Inferior parietal cortex (tissue), 1 donor: ENCODE data around the gene RPGRIP1L.
"Not testable (repeated sequence)": the region's sequence is repeated elsewhere in the genome, so short reads cannot be mapped to it uniquely, and the experiment has no call there.

Experiments used
- DNase-seq: peaks from one replicate; pipeline ENCODE4 v3.0.0-alpha.2; 2016; ENCODE audit errors: extremely low spot score

RPGRIP1L gene

GRCh38 chr16:53712065-53712464, 8.4 kb upstream of the RPGRIP1L start:
- DNase-seq, result no peak

GRCh38 chr16:53711390-53711789, 7.7 kb upstream of the RPGRIP1L start:
- DNase-seq, result no peak

- DNase-seq, result no peak
These were observed 4.8 kb upstream of the RPGRIP1L start for GRCh38 chr16:53708490-53708889.

GRCh38 chr16:53707671-53708070, 4.0 kb upstream of the RPGRIP1L start:
- DNase-seq, result no peak

GRCh38 chr16:53704445-53704813, 770 bp upstream of the RPGRIP1L start:
- no peak for DNase-seq

GRCh38 chr16:53698271-53698670, 5.4 kb downstream of the RPGRIP1L start:
- not testable (repeated sequence) for DNase-seq

- no peak for DNase-seq
These were observed 8.6 kb downstream of the RPGRIP1L start for GRCh38 chr16:53695070-53695469.

- DNase-seq, result no peak
These were observed 10.3 kb downstream of the RPGRIP1L start for GRCh38 chr16:53693320-53693719.

- DNase-seq, result no peak
These were observed 11.5 kb downstream of the RPGRIP1L start for GRCh38 chr16:53692146-53692545.

- no peak for DNase-seq
These were observed 12.9 kb downstream of the RPGRIP1L start for GRCh38 chr16:53690771-53691170.

- no peak for DNase-seq
These were observed 14.0 kb downstream of the RPGRIP1L start for GRCh38 chr16:53689636-53690035.

GRCh38 chr16:53686710-53687109, 16.9 kb downstream of the RPGRIP1L start:
- DNase-seq, result no peak

GRCh38 chr16:53685334-53685733, 18.3 kb downstream of the RPGRIP1L start:
- DNase-seq, result not testable (repeated sequence)

GRCh38 chr16:53681354-53681753, 22.3 kb downstream of the RPGRIP1L start:
- no peak for DNase-seq

- DNase-seq, result no peak
These were observed 22.9 kb downstream of the RPGRIP1L start for GRCh38 chr16:53680756-53681155.

GRCh38 chr16:53678756-53679343, 24.8 kb downstream of the RPGRIP1L start:
- DNase-seq, result no peak

- no peak for DNase-seq
These were observed 25.5 kb downstream of the RPGRIP1L start for GRCh38 chr16:53678155-53678554.

GRCh38 chr16:53673189-53673588, 30.5 kb downstream of the RPGRIP1L start:
- no peak for DNase-seq

GRCh38 chr16:53672461-53672860, 31.2 kb downstream of the RPGRIP1L start:
- no peak for DNase-seq

- DNase-seq, result no peak
These were observed 34.8 kb downstream of the RPGRIP1L start for GRCh38 chr16:53668869-53669268.

GRCh38 chr16:53666786-53667415, 36.8 kb downstream of the RPGRIP1L start:
- DNase-seq, result peak; percentile 11

GRCh38 chr16:53664724-53665345, 38.8 kb downstream of the RPGRIP1L start:
- DNase-seq, result no peak

- no peak for DNase-seq
These were observed 41.6 kb downstream of the RPGRIP1L start for GRCh38 chr16:53662072-53662471.
